Epithelial cell of esophagus (primary cell): ENCODE measurements around the gene ACOX1.

Experiments used
- DNase-seq: peaks from one replicate; pipeline ENCODE4 v3.0.0; 2010; ENCODE audit warnings: low read depth
- H3K4me3 ChIP-seq: 2 replicates; pipeline ENCODE4 v1.5.1; 2011; ENCODE audit warnings: mild to moderate bottlenecking, low read length, control low read depth
- TF ChIP-seq, protein P1 (sequence below): IDR thresholded peaks from 2 replicates; pipeline ENCODE4 v1.5.1; 2011; ENCODE audit warnings: low read depth, mild to moderate bottlenecking, low read length, control low read depth, inconsistent platforms; ENCODE audit not compliant: insufficient read depth; ENCODE audit errors: missing control alignments

ACOX1 gene

DNA sequence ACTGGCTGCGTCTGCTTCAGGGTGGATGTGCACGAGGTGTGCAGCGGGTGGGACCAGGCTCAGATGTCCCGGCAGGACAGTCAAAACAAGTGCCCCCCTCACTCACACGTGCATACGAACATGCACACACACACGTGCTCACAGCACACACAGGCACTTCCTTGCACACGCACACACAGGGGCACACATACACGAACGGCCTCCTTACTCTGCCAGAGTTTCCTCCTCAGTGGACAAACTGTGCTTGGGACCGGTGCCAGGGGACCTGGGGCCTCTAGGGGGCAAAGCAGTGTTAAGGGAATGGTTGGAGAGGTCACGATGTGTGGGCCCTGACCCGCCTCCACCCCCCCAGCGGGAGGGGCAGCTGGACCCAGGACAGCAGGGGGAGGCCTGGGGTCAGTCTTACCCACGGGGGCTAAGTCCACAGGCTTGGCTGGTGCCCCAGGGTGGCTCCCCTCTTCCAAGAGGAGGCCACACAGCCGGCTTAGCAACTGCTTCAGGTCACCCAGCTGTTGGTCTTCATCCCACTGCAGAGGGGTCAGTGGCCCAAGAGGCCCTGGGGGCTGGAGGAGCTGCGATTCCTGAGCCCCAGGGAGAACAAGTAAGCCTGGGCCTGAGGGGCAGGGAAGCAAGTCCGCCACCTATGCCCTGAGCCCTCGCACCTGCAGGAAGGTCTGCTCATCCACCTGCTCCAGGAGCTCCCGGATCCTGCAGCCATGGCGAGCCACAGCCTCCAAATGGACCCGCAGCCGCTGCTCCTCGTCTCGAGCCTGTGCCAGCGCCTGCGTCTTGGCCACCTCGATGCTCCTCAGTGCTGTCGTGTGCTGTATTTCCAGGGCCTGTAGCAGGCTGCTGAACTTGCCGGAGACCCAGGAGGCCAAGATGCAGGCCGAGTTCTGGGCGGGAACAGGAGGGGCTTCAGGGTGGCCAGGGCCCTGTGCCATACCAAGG, 87.1 kb downstream of the ACOX1 start:
- H3K4me3 ChIP-seq: no peak overlapping the region
- TF ChIP-seq, protein P1, sequence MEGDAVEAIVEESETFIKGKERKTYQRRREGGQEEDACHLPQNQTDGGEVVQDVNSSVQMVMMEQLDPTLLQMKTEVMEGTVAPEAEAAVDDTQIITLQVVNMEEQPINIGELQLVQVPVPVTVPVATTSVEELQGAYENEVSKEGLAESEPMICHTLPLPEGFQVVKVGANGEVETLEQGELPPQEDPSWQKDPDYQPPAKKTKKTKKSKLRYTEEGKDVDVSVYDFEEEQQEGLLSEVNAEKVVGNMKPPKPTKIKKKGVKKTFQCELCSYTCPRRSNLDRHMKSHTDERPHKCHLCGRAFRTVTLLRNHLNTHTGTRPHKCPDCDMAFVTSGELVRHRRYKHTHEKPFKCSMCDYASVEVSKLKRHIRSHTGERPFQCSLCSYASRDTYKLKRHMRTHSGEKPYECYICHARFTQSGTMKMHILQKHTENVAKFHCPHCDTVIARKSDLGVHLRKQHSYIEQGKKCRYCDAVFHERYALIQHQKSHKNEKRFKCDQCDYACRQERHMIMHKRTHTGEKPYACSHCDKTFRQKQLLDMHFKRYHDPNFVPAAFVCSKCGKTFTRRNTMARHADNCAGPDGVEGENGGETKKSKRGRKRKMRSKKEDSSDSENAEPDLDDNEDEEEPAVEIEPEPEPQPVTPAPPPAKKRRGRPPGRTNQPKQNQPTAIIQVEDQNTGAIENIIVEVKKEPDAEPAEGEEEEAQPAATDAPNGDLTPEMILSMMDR: no peak
- no peak for DNase-seq
